Measurements from ENCODE around the gene PXT1. TPM values are rescaled to one million over a fixed set of nuclear protein-coding genes. Genes with fewer than 3 reads are reported as not detected.

Gene PXT1
- total RNA-seq, 1 donor from 2014 or later: not detected

GRCh38 chr6:36432151-36432671, 10.4 kb downstream of the PXT1 start:
- DNase-seq (ENCODE audit: low read depth): no peak

GRCh38 chr6:36431197-36431596, 11.5 kb downstream of the PXT1 start:
- DNase-seq (ENCODE audit: low read depth): no peak
- no peak overlapping the region for H3K4me3 ChIP-seq (ENCODE audit: low read depth, low read length)
- TF ChIP-seq CTCF (conservative IDR thresholded peaks at IDR 0.05; ENCODE audit: low read depth, low read length): no peak

More at GRCh38 chr6:36432151-36432671, 10.4 kb downstream of the PXT1 start:
- no peak for TF ChIP-seq CTCF (conservative IDR thresholded peaks at IDR 0.05; ENCODE audit: low read depth, low read length)
- H3K4me3 ChIP-seq (ENCODE audit: low read depth, low read length): no peak overlapping the region

DNA sequence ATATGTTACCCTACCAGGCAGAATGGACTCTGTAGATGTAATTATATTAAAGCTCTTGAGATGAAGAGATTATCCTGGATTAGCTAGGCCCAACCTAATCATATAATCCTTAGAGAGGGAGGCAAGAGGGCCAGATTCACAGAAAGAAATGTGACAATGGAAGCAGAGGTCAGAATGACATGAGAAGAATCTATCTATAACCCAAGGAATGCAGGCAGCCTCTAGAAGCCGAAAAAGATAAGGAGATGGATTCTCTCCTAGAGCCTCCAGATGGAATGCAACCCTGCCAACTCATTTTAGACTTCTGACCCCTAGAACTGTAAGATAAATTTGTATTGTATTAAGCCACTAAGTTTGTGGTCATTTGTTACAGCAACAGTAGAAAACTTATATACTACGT, 12.3 kb downstream of the PXT1 start:
- TF ChIP-seq CTCF (conservative IDR thresholded peaks at IDR 0.05; ENCODE audit: low read depth, low read length): no peak
- DNase-seq (ENCODE audit: low read depth): no peak
- no peak overlapping the region for H3K4me3 ChIP-seq (ENCODE audit: low read depth, low read length)

- peak; percentile 41 for TF ChIP-seq CTCF (conservative IDR thresholded peaks at IDR 0.05; ENCODE audit: low read depth, low read length)
- no peak for DNase-seq (ENCODE audit: low read depth)
- no peak overlapping the region for H3K4me3 ChIP-seq (ENCODE audit: low read depth, low read length)
Observed at GRCh38 chr6:36428911-36429310, 13.7 kb downstream of the PXT1 start.

- DNase-seq (ENCODE audit: low read depth): no peak
- H3K4me3 ChIP-seq (ENCODE audit: low read depth, low read length): no peak overlapping the region
- no peak for TF ChIP-seq CTCF (conservative IDR thresholded peaks at IDR 0.05; ENCODE audit: low read depth, low read length)
Observed at GRCh38 chr6:36426622-36427021, 16.0 kb downstream of the PXT1 start.

GRCh38 chr6:36423101-36423824, 19.4 kb downstream of the PXT1 start:
- peak; percentile 68 for TF ChIP-seq CTCF (conservative IDR thresholded peaks at IDR 0.05; ENCODE audit: low read depth, low read length)
- peak; percentile 55 for DNase-seq (ENCODE audit: low read depth)
- peak overlapping the region; percentile 73 for H3K4me3 ChIP-seq (ENCODE audit: low read depth, low read length)

DNA sequence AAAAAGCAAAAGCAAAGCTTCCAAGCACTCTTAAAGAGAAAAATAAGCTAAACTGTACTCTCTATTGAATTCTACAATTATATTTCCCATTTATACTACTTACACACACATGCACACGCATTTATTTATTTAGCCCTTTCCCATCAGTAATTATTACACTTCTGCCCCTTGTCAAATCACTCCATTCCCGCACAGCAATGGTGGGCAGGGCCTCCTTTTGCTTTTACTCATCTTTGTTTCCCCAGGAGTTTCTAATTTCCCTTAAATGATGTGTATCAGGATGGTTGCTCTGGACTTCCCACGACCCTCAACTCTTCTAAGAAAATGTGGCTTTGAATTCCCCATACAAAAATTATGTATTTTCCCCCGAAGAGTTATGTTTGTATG, 19.9 kb downstream of the PXT1 start:
- H3K4me3 ChIP-seq (ENCODE audit: low read depth, low read length): peak overlapping the region; percentile 73
- TF ChIP-seq CTCF (conservative IDR thresholded peaks at IDR 0.05; ENCODE audit: low read depth, low read length): no peak
- DNase-seq (ENCODE audit: low read depth): no peak
